Measurements from ENCODE around the gene LRRC3C.
"Not testable (repeated sequence)": the region's sequence is repeated elsewhere in the genome, so short reads cannot be mapped to it uniquely, and the experiment has no call there.

LRRC3C gene

DNA sequence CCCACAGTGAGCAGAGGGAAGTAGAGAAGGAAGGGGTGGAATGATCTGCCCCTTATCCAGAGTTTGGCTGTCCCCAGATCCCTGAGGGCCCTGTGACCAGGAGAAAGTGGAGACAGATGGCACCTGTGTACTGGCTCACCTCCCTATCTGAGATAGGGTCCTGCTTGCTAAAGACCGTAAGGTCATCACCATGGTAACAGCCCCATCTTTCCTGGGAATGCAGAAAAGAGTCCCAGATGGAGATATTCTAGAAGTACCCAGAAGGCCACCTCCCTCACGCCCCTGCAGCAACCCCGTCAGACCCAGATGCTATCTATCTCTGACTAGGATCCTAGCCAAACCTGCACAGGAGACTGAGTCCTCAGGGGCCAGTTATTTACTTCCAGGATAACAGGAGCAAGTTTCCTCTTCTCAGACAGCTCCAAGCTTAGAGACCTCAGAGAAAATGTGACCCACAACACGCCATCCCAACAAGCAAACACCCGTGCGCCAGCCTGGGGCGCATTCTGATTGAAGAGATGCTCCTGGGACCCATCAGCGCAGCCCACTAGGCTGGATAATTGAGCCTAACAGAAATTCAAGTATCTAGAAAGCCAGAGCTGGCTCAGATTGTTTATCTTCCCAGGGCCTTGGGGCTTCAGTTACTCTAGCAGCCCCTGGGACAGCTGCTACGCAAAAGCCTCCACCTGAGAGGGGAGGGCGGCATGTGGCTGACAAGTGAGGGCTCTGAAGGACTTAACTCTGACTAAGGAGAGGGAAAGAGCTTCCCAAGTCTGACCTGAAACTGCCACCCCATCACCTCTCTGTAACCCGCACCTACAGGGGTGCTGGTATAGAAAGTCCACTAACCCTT lies 2.0 kb upstream of the LRRC3C start:
- DNase-seq = no peak

GRCh38 chr17:39926135-39926587 lies 1.4 kb upstream of the LRRC3C start:
- DNase-seq = no peak

GRCh38 chr17:39926588-39927100 lies 888 bp upstream of the LRRC3C start:
- DNase-seq = peak; percentile 63

GRCh38 chr17:39927929-39928857 lies 661 bp downstream of the LRRC3C start:
- DNase-seq = no peak

- no peak for DNase-seq
These were observed 1.5 kb downstream of the LRRC3C start for GRCh38 chr17:39928858-39929645.

GRCh38 chr17:39929646-39930407 lies 2.3 kb downstream of the LRRC3C start:
- no peak for DNase-seq

- DNase-seq = no peak
These were observed 6.4 kb downstream of the LRRC3C start for GRCh38 chr17:39933912-39934311.

DNA sequence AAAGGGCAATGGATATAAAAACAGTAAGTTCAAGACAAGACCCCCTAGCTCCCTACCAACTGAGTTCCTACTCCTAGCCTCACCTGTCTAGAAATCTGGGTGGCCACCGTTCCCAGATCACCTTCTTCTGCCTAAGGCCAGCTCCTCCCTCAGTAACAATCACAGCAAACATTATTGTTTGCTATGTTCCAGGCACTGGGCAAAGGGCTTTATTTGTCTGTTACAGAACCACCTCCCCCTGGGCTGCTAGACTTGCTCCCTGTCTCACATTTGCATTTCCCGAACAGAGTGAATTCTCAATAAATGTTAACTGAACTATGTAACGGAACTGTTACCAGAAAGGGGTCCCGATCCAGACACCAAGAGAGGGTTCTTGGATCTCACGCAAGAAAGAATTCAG lies 6.8 kb downstream of the LRRC3C start:
- DNase-seq = no peak

DNA sequence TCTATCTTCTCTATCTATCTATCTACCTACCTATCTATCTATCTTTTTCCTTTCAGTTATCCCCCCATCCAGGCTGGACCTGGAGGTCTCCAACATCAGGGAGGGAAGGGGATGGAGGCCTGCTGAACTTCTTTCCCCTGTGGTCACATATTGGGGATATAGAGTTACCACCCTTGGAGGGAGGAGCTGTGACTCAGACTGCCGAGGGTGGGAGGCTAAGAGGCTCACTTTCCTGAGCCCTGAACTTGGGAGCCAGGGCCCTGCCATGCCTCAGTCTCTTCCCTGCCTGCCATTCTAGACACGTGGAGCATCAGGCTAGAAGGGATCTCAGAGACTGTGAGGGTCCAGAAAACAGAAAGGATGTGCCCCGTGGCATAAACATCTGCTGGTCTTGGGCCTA lies 8.4 kb downstream of the LRRC3C start:
- no peak for DNase-seq

- DNase-seq = no peak
These were observed 9.9 kb downstream of the LRRC3C start for GRCh38 chr17:39937447-39937846.

- no peak for DNase-seq
These were observed 10.8 kb downstream of the LRRC3C start for GRCh38 chr17:39938140-39938869.

DNA sequence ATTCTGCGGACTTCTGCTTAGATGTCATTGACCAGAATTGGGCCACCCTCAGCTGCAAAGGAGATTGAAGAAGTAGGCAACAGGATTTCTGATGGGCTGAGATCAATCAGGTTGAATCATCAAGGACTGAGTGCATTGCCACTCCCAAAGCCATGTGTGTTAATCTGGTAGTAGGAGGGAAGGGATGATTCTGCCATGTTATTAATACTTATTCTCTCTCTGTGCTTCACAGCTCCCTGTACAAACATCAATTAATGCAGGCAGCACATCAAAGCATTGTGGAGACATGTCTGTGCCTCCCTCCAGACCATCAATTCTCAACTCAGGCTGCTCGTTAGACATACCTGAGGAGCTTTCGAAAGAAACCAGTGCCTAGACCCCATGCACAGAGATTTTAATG lies 11.6 kb downstream of the LRRC3C start:
- DNase-seq = no peak

DNA sequence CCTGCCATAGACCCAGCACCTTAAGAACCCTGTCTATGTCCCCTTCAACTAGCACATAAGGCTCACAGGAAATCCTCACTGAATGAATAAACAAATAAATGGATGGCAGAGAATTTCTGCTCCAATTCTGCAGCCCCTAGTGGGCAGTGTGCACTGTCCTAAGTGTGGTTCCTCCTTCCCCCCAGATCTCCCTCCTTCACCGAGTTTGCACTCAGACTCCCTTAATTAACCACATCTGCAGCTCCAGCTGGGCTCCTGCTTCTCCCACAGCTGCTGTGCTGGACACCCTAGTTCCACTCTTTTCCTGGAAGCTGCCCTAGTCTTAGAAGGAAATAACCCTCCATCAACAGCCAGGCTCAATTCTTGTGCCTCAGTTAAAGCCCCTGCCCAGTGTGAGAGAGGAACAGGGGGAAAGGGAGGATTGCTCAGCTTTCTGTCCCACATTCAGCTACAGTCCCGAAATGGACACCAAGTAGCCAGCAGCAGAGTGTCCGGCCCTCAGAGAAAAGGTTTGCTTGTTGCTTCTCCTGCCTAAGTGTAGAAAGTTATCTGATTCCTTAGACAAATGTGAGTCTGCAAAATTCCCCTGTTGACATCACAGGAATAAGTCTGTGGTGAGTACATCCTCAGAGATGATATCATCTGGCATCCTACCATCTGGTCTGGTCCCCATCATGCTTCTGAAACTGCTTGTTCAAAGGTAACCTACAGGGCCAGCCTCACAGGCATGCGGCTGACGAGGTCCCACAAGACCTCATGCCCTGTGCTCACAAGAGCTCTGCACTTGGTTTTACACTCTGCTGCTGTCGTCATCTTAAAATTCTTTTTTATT lies 12.3 kb downstream of the LRRC3C start:
- peak; percentile 48 for DNase-seq

DNA sequence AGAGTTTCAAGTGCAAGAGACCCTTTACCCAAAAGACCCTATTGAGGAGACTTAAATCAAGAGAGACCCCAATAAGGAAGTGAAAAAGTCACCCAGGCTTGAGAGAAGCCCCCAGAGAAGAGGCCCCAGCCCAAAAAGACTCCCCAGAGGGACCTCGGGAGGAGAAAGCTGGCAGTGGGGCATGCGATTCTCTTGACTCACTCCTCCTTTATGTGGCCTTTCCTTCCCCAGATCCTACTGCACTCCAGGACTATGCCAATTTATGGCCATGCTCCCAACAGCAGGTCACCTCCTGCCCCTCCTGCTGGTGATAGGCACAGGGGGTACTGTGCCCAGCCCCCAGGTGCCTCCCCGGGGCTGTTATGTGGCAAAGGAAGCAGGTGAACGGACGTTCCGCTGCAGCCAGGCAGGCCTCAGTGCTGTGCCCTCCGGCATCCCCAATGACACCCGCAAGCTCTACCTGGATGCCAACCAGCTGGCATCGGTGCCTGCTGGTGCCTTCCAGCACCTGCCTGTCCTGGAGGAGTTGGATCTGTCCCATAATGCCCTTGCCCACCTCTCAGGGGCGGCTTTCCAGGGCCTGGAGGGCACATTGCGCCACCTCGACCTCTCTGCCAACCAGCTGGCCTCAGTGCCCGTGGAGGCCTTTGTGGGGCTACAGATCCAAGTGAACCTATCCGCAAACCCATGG lies 16.3 kb downstream of the LRRC3C start:
- no peak for DNase-seq

DNA sequence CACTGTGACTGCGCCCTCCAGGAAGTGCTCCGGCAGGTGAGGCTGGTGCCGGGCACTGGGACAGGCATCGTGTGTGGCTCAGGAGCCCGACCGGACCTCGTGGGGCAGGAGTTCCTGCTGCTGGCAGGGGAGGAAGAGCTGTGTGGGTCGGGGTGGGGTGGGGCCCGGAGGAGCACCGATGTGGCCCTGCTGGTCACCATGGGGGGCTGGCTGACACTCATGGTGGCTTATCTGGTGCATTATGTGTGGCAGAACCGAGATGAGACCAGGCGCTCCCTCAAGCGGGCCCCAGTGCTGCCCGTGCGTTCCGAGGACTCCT lies 16.8 kb downstream of the LRRC3C start:
- DNase-seq = no peak

DNA sequence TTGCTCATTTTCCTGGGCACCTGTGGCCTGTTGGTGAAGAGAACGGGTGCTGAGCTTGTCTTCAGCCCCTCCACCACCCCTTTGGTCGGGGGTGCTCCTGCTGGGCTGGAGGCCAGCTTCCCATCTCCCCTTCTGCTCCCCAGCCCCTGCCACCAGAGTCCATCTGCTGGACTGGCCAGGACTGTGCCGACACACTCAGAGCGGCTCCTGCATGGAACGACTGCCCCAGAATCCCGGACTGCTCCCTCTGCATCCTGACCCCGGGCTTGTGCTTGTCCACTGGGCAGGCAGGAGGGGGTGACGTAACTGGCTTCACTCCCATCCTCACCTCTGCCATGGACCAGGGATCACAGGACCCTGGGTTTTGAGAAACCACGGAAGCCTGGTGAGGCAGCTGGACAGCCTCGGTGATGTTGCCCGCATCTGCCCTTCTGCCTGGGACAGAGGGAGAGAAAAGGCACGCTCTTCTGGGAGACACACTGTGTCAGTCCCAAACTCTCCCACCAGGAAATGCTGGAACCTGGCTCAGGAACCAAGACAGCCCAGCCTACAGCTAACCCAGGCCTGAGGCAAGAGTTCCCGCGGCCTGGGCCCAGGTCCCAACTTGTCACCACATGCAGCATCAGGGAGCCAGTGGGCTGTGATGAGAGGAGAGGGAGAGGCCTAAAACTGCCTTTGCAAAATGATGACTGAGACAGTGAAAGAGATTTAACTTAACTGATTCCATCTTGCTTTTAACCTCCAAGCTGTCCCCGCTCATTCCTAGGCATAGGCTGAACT lies 19.2 kb downstream of the LRRC3C start:
- DNase-seq = no peak

GRCh38 chr17:39948489-39948828 lies 20.9 kb downstream of the LRRC3C start:
- not testable (repeated sequence) for DNase-seq

- no peak for DNase-seq
These were observed 21.5 kb downstream of the LRRC3C start for GRCh38 chr17:39949028-39949427.

GRCh38 chr17:39950871-39951348 lies 23.4 kb downstream of the LRRC3C start:
- DNase-seq = no peak

Data from CD4-positive, alpha-beta T cell treated with Interleukin-4 for 4 hours (primary cell).